CD4-positive, alpha-beta T cell treated with Interleukin-6 at 100 ng/mL for 8 hours (primary cell): ENCODE data around the gene MUC2.

Experiments used
- DNase-seq: peaks from one replicate; pipeline ENCODE4 v3.0.0-alpha.2; 2020; ENCODE audit warnings: mixed read lengths, low spot score

The MUC2 gene

GRCh38 chr11:1051356-1052132 lies 23.1 kb upstream of the MUC2 start:
- no peak for DNase-seq

GRCh38 chr11:1052133-1053011 lies 22.3 kb upstream of the MUC2 start:
- DNase-seq, result no peak

GRCh38 chr11:1053121-1053901 lies 21.4 kb upstream of the MUC2 start:
- DNase-seq, result no peak

GRCh38 chr11:1054143-1055108 lies 20.2 kb upstream of the MUC2 start:
- no peak for DNase-seq

GRCh38 chr11:1055109-1055703 lies 19.5 kb upstream of the MUC2 start:
- no peak for DNase-seq

GRCh38 chr11:1055990-1056771 lies 18.5 kb upstream of the MUC2 start:
- no peak for DNase-seq

GRCh38 chr11:1057806-1058205 lies 16.9 kb upstream of the MUC2 start:
- DNase-seq, result no peak

GRCh38 chr11:1059759-1060158 lies 14.9 kb upstream of the MUC2 start:
- DNase-seq, result no peak

GRCh38 chr11:1060410-1060809 lies 14.3 kb upstream of the MUC2 start:
- no peak for DNase-seq

- no peak for DNase-seq
Measured at GRCh38 chr11:1060852-1061616, 13.6 kb upstream of the MUC2 start.

- no peak for DNase-seq
Measured at GRCh38 chr11:1062075-1062820, 12.4 kb upstream of the MUC2 start.

GRCh38 chr11:1064167-1064566 lies 10.5 kb upstream of the MUC2 start:
- DNase-seq, result no peak

GRCh38 chr11:1067812-1068496 lies 6.7 kb upstream of the MUC2 start:
- no peak for DNase-seq

- no peak for DNase-seq
Measured at GRCh38 chr11:1069740-1070139, 4.9 kb upstream of the MUC2 start.

- DNase-seq, result no peak
Measured at GRCh38 chr11:1070594-1071462, 3.8 kb upstream of the MUC2 start.

GRCh38 chr11:1071571-1072115 lies 3.0 kb upstream of the MUC2 start:
- DNase-seq, result no peak
